Right cardiac atrium (tissue), 5 donors: Measurements from ENCODE around the gene ANTKMT. TPM values are rescaled to one million over a fixed set of nuclear protein-coding genes. Genes with fewer than 3 reads are reported as not detected.

Experiments
- ATAC-seq, 2 donors: fragments of 200-7000 bp; cut with Tn5 transposase; one replicate each; pipeline versions ENCODE4 v1.8.0 to v1.9.1; 2020; ENCODE audit warnings: moderate library complexity in 2 of 2, mild to moderate bottlenecking in 1 of 2
- DNase-seq, 3 donors: peaks; one replicate each; pipeline ENCODE4 v3.0.0-alpha.2; 2020
- H3K27ac ChIP-seq: one replicate; pipeline ENCODE4 v1.5.1; 2013; ENCODE audit warnings: mild to moderate bottlenecking, low read length, control low read depth, moderate library complexity
- H3K27me3 ChIP-seq: one replicate; pipeline ENCODE4 v1.6.1; 2013; ENCODE audit not compliant: control insufficient read depth, insufficient read depth
- H3K4me1 ChIP-seq: one replicate; pipeline ENCODE4 v1.6.1; 2013; ENCODE audit warnings: low read length; ENCODE audit not compliant: control insufficient read depth, insufficient read depth
- H3K4me3 ChIP-seq: one replicate; pipeline ENCODE4 v1.5.1; 2013; ENCODE audit warnings: low read length, control low read depth
- H3K9me3 ChIP-seq: one replicate; pipeline ENCODE4 v1.6.1; 2013; ENCODE audit warnings: low read length; ENCODE audit not compliant: control insufficient read depth
- WGBS: extraction: QIAGEN DNeasy Blood & Tissue Kit; methylation state at CpG from one replicate; pipeline ENCODE4 v1.1.7; 2013; 5-methylcytosine and 5-hydroxymethylcytosine counted together
- intact Hi-C, 4 donors: fragments of 100-400 bp; cut with DNase I; formaldehyde crosslinking; loops; one replicate each; pipeline versions ENCODE4 v1.11.0 to v1.14.0; 2022 to 2023
- polyA plus RNA-seq: library from polyadenylated mRNA; stranded (reverse); fragments of 200-250 nt; gene quantifications from one replicate; pipeline ENCODE4 v1.2.3, GENCODE V29; 2013
- total RNA-seq, 4 donors: library from RNA; stranded (reverse); fragmentation: NEBNext Ultra II Directional; extraction: Animal tissue kit (Norgen Biotek cat#: 25700); gene quantifications; one replicate each; pipeline ENCODE4 v1.2.1, GENCODE V29; 2021
- donor health status: healthy with polysubstance abuse.
- donor health status: DM: no; HTN: yes; CAD: no.
- donor health status: DM: no; HTN: no; CAD: no.
- donor health status: DM: no; HTN: yes; CAD: no; lungs with severe emphysema.
- donor health status: DM: yes; HTN: yes; CAD: no.

ANTKMT gene
- total and polyA plus RNA-seq, 5 donors, result 25.7 to 38.8 (median 37.5) TPM

GRCh38 chr16:692356-693108 is 28.4 kb upstream of the ANTKMT start:
- Histone ChIP-seq H3K27ac (no peak overlapping the region), H3K9me3 (no peaks in the 10 kb centered on the region), H3K4me3 (no peak overlapping the region), H3K4me1 (peaks cover 10% of the 10 kb centered on the region), H3K27me3 (no peaks in the 10 kb centered on the region)
- ATAC-seq (no peak), DNase-seq (no peak)
- WGBS, result 65% methylated on average over 10 of the region's 10 CpGs
- intact Hi-C loops, result no loop called here

GRCh38 chr16:693364-693763 is 27.6 kb upstream of the ANTKMT start:
- no peak overlapping the region for H3K27ac ChIP-seq
- H3K4me3 ChIP-seq, result no peak overlapping the region
- no peak for ATAC-seq
- WGBS, result 39% methylated on average over 22 of the region's 22 CpGs
- no peaks in the 10 kb centered on the region for H3K27me3 ChIP-seq
- H3K4me1 ChIP-seq, result peaks cover 10% of the 10 kb centered on the region
- H3K9me3 ChIP-seq, result no peaks in the 10 kb centered on the region
- DNase-seq, result no peak
- intact Hi-C loops, result no loop called here

- intact Hi-C loops, result no loop called here
- no peak overlapping the region for H3K4me3 ChIP-seq
- H3K9me3 ChIP-seq, result no peaks in the 10 kb centered on the region
- 9% methylated on average over 36 of the region's 37 CpGs for WGBS
- no peak overlapping the region for H3K27ac ChIP-seq
- DNase-seq (no peak), ATAC-seq (no peak)
- H3K27me3 ChIP-seq, result no peaks in the 10 kb centered on the region
- peaks cover 10% of the 10 kb centered on the region for H3K4me1 ChIP-seq
Measured at GRCh38 chr16:693766-694165, 27.2 kb upstream of the ANTKMT start.

GRCh38 chr16:694187-694862 is 26.6 kb upstream of the ANTKMT start:
- H3K27me3 ChIP-seq, result no peaks in the 10 kb centered on the region
- WGBS, result 3% methylated on average over 61 of the region's 64 CpGs

GRCh38 chr16:694863-695354 is 26.0 kb upstream of the ANTKMT start:
- H3K27me3 ChIP-seq, result no peaks in the 10 kb centered on the region
- intact Hi-C loops, result no loop called here
- no peaks in the 10 kb centered on the region for H3K9me3 ChIP-seq
- DNase-seq, result no peak
- peak overlapping the region; percentile 8 for H3K4me3 ChIP-seq
- no peak for ATAC-seq
- H3K4me1 ChIP-seq, result peaks cover 6% of the 10 kb centered on the region
- 1% methylated on average over 37 of the region's 37 CpGs for WGBS
- H3K27ac ChIP-seq, result no peak overlapping the region

More at GRCh38 chr16:694187-694862, 26.6 kb upstream of the ANTKMT start:
- no peak for ATAC-seq
- H3K27ac ChIP-seq, result no peak overlapping the region
- no peaks in the 10 kb centered on the region for H3K9me3 ChIP-seq
- DNase-seq, result no peak
- peaks cover 9% of the 10 kb centered on the region for H3K4me1 ChIP-seq
- H3K4me3 ChIP-seq, result no peak overlapping the region
- intact Hi-C loops, result no loop called here

GRCh38 chr16:695355-696089 is 25.4 kb upstream of the ANTKMT start:
- ATAC-seq (peak in 1 of 2 donors; percentile 10), DNase-seq (no peak)
- Histone ChIP-seq H3K4me3 (peak overlapping the region; percentile 8), H3K4me1 (peaks cover 6% of the 10 kb centered on the region), H3K27me3 (no peaks in the 10 kb centered on the region), H3K27ac (no peak overlapping the region), H3K9me3 (no peaks in the 10 kb centered on the region)
- WGBS, result 2% methylated on average over 71 of the region's 71 CpGs
- intact Hi-C loops, result no loop called here

GRCh38 chr16:698911-699671 is 21.9 kb upstream of the ANTKMT start:
- intact Hi-C loops, result no loop called here
- DNase-seq (no peak), ATAC-seq (no peak)
- Histone ChIP-seq H3K9me3 (no peaks in the 10 kb centered on the region), H3K4me1 (peaks cover 6% of the 10 kb centered on the region), H3K4me3 (no peak overlapping the region), H3K27ac (no peak overlapping the region), H3K27me3 (no peaks in the 10 kb centered on the region)
- WGBS, result 71% methylated on average over 19 of the region's 19 CpGs

GRCh38 chr16:700684-701584 is 20.0 kb upstream of the ANTKMT start:
- H3K4me1 ChIP-seq, result no peaks in the 10 kb centered on the region
- H3K9me3 ChIP-seq, result no peaks in the 10 kb centered on the region
- 5% methylated on average over 76 of the region's 76 CpGs for WGBS
- no peak overlapping the region for H3K27ac ChIP-seq
- H3K27me3 ChIP-seq, result no peaks in the 10 kb centered on the region
- DNase-seq, result no peak
- H3K4me3 ChIP-seq, result no peak overlapping the region
- ATAC-seq, result peak; percentile 44 to 68
- intact Hi-C loops, result no loop called here

- Histone ChIP-seq H3K27me3 (no peaks in the 10 kb centered on the region), H3K4me1 (no peaks in the 10 kb centered on the region), H3K27ac (no peak overlapping the region), H3K4me3 (no peak overlapping the region), H3K9me3 (no peaks in the 10 kb centered on the region)
- no peak for DNase-seq
- 83% methylated on average over 19 of the region's 19 CpGs for WGBS
- ATAC-seq, result no peak
- intact Hi-C loops, result no loop called here
Measured at GRCh38 chr16:702341-702740, 18.6 kb upstream of the ANTKMT start.

- 80% methylated on average over 12 of the region's 12 CpGs for WGBS
- intact Hi-C loops, result no loop called here
- H3K27ac ChIP-seq, result no peak overlapping the region
- DNase-seq (no peak), ATAC-seq (no peak)
- no peaks in the 10 kb centered on the region for H3K27me3 ChIP-seq
- H3K4me1 ChIP-seq, result no peaks in the 10 kb centered on the region
- H3K9me3 ChIP-seq, result no peaks in the 10 kb centered on the region
- H3K4me3 ChIP-seq, result no peak overlapping the region
Measured at GRCh38 chr16:703406-703805, 17.5 kb upstream of the ANTKMT start.
